Retina (tissue), 1 donor: Measurements from ENCODE around the gene NDUFV3.
A peak's percentile ranks its signal among the peaks of the same experiment; 100 is the strongest.
"Not testable (repeated sequence)": the region's sequence is repeated elsewhere in the genome, so short reads cannot be mapped to it uniquely, and the experiment has no call there.

Source experiments
- DNase-seq: peaks from one replicate; pipeline ENCODE4 v3.0.0-alpha.2; 2016

NDUFV3 gene

DNA sequence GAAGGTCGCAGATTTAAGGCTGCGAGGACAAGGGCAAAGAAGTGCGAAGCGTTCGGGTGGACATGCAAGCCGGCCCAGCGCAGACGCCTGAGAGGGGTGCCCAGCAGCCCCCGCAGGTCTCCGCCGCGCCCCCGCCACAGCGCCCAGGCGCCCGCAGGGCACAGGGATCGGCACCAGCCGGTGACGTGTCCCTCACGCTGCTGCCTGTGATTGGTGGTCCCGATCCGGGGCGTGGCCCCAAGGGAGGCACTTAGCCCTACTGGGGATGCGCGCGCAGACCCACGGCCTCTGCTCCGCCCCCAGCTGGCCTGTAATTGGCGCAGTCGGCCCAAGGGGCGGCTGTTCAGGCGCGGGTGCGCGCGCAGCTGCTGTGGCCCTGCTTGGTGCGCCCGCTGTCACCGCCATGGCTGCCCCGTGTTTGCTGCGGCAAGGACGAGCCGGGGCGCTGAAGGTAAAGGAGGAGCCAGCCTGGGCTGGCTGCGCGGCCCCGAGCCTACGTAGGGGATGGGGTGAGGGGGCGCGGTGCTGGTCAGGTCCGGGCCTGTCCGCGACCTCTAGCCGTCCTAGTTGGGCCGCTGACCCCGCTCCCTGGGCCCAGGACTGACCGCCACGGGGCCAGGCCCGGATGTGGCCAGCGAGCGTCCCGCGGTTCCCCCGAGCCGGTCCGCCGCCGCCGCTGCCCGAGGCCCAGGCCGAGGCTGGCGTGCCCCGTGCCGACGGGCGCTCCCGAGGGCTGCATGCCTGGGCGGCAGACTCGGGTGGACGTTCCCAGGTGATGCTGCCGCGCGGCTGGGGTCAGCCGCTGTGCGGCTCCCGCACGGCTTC is at the start of gene NDUFV3:
Gene NDUFV3, plus strand, starts transcription at position 379 of the 825 bp plus-strand sequence. Its CDS starts 25 bp downstream, at position 404.
- DNase-seq: peak; percentile 99

DNA sequence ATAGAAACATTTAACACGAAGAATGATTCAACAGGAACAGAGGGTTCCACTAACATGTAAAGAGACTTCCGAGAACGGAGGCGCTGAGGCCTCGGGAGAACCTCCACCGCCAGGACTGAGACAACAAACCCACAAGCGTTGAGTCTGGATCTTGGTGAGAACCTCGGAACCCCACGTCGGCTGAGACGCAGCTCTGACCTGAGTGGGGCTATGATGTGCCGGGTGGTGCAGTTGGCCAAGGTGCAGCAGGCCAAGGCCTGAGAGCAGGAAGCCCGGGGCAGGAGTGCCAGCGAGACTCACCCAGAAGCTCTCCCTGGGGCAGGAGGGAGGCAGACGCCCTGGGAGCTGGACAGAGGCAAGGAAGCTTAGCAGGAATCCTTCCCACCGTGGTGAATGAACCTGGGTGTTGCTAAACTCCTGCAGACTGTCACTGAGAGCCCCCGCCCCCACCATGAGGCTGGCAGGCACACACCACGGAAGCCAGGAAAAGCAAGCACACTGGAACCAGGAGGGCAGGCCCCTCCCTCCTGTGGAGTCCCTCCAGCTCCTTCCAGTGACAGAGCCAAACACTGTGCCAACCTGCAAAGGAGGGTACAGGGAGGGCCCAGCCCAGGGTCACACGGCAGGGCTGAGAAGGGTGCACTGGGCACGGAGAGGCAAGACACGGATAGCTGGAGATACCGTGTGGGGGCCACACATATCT is 48.5 kb upstream of the NDUFV3 start:
- DNase-seq: no peak

DNA sequence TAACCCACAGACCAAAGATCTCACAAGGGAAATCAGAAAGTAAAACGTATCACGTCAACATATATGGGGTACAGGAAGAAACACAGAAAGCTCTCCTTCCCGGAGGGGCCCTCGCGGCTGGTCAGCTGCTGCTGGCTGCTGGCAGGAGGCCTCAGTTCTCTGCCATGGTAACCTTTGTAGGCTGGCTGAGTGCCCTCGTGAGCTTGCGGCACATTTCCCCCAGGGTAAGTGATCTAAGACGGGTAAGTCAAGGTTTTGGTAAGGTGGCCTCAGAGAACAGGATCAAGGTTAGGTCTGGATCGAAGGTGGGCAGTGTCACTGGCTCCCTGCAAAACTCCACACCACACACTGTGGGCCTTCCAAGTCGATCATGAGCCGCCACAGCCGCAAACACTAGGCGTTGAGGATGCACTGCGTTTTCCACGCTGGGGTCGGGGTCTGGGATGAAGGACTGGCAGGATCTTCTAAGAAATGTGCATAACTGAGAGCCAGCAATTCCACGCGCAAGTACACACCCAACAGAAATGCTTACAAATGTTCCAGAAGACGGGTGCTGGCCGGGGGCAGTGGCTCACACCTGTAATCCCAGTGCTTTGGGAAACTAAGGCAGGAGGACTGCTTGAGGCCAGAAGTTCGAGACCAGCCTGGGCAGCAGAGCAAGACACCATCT is 47.7 kb upstream of the NDUFV3 start:
- no peak for DNase-seq

DNA sequence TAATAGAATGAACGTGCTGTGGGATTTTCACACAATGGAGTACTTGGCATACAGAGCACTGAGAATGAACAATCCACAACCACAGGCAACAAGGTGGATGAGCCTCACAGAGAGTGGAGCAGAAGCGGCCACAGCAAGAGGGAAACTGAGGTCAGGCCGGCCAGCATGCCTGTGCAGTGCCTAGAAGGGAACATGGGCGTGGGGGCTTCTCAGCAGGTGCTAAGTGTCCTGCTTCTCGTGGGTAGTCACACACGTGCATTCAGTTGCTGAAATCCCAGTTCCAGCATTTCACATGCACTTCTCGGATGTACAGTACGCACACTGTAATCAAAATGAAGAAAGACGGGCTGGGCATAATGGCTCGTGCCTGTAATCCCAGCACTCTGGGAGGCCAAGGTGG is 46.9 kb upstream of the NDUFV3 start:
- DNase-seq: no peak

DNA sequence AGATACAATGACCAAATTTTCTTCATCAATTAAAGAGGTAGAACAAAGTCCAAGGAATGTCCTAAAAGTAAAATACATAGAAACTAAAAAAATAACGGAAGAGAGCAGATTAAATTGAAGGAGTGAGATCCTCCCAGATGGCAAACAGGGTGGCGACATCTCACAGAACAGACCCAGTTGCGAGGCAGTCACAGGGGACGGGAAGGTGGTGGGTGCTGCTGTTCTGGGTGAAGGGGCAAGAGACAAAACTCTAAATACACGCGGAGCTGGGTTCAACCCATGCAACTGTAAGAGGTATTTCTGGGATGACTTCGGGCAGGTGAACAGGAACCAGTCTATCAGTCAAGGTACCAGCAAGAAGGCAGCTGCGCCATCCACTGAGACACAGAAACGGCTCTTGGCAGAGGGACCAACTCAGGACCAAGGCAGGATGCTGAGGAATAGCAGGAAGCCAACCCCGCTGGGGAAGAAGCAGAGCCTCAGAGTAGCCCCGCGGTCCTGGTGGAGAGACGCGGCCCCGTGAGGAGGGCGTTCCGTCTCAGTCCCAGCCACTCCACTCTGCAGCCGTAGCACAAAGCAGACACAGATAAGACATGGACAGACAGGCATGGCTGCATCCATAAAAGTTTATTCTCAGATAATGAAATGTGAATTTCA is 45.9 kb upstream of the NDUFV3 start:
- DNase-seq: no peak

DNA sequence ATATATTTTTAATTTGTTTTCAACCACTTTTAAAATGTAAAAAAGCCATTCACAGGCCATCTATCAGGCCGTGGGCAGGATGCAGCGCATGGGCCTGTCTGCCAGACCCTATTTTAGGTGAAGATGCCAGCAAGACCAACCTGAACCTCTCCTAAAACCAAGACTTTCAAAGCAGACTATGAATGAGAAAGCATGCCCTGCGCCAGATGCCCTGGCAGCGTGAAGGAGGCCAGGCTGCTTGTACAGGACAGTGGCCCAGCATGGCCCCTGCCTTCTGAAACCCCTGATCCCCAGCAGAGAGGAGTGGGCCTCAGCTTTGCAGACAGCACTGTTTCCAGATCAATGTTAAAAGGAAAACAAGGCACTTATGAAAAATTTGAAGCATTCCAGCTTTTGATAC is 45.4 kb upstream of the NDUFV3 start:
- no peak for DNase-seq

DNA sequence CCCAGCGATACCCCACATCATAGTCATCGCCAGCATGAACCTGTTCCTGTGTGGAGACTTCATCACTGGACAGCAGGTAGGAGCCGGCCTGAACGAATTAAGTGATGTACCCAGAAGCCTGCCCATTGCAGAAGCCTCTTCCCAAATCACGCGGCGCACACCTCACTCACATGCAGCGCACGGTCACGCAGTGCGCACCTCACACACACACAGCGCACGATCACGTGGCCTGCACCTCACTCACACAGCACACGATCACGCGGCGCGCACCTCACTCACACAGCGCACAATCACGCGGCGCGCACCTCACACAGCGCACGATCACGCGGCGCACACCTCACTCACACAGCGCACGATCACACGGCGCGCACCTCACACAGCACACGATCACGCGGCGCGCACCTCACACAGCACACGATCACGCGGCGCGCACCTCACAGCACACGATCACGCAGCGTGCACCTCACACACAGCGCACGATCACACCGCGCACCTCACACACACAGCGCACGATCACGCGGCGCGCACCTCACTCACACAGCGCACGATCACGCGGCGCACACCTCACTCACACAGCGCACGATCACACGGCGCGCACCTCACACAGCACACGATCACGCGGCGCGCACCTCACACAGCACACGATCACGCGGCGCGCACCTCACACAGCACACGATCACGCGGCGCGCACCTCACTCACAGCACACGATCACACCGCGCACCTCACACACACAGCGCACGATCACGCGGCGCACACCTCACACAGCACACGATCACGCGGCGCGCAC is 44.8 kb upstream of the NDUFV3 start:
- DNase-seq: not testable (repeated sequence)

DNA sequence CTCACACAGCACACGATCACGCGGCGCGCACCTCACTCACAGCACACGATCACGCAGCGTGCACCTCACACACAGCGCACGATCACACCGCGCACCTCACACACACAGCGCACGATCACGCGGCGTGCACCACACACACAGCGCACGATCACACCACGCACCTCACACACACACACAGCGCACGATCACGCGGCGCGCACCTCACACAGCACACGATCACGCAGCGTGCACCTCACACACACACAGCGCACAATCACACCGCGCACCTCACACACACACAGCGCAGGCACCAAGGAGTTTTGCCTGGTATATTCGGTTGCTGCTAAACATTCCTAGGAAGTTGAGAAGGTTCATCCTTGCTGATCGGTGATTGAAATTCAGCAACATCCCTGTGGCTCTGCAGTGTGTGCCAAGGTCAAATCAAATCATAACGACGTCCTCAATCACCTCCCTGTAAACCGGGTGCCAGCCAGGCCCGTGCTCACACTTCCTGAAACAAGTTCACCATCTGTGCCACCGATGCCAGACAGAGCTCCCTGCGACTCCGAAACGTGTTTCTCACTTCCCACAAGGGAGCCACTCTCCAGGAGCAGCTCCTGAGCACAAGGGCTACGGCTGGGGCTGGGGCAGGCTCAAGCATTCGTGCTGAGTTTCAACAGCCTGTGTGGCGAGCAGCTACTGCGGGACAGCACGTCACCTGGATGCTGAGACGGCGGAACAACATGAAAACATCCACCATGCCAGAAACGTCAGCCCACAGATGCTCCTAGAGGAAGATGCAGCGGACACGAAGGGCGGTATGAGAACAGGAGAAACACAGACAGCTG is 44.0 kb upstream of the NDUFV3 start:
- no peak for DNase-seq

DNA sequence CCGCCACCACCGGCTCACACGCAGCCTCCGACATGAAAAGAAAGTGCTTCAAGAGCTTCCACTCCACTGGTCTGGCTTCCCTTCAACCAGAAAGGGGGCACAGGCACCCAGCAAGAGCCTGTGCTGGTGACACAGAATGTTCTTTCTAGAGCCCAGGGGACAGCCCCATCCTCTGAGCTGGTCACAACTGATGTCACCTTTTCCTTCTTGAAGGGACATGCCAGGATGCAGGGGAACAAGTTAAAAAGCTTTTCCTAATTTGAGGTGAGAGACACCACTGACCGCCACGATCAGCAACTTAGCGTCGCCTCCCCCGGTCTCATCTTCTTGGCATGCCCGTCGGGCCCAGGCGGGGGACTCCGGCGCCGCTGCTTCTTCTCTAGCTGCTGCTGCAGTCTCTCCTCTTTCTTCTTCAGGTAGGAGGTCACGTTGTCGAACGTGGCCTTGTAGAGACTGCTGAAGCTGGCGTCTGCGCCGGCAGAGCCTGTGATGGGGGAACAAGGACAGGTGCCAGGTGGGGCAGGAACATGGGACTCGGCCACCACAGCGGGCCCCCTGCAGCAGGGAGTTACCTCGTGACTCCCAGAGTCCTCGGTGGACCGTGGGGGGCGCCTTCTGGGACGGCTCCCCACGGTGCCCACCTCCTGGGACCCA is 43.2 kb upstream of the NDUFV3 start:
- no peak for DNase-seq

DNA sequence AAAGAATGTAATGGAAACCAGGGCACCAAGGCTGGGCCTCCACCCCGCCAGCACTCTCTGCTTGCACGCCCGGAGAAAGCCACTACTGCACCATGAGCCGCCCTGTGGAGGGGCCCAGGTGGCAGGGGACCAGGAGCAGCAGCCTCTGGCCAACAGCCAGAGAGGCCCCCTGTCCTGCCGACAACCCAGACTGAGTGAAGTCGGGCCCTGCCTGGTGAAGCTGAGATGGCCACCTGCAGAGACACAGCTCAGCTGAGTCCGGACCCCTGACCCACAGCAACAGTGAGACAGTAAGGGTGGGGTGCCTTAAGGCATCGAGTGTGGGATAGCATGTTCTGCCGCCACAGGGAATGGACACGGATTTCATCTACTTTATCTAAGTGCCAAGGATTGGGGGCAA is 42.6 kb upstream of the NDUFV3 start:
- no peak for DNase-seq

DNA sequence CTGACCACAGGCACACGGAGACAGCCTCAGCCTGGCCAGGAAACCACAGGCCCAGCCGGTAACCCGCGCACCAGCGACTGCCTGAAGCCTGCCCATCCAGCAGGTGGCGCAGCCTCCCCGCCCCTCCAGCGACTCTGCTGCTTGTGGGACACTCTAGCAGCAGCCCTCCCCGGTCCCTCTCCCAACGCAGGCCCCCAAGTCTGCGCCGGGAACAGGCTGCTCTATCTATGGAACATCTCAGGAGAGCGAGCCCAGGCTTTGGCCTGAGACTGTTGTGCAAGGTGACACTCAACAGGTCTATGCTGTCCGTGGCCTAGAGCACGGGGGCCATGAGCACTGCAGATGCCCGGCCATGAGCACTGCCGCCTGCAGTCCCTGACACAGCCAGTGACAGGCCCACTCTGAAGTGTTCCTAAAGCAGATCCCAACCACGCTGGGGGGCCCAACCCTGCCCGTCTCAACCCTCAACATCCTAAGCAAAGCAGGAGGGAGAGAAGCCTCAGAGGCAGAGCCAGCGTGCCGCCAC is 42.2 kb upstream of the NDUFV3 start:
- DNase-seq: no peak

DNA sequence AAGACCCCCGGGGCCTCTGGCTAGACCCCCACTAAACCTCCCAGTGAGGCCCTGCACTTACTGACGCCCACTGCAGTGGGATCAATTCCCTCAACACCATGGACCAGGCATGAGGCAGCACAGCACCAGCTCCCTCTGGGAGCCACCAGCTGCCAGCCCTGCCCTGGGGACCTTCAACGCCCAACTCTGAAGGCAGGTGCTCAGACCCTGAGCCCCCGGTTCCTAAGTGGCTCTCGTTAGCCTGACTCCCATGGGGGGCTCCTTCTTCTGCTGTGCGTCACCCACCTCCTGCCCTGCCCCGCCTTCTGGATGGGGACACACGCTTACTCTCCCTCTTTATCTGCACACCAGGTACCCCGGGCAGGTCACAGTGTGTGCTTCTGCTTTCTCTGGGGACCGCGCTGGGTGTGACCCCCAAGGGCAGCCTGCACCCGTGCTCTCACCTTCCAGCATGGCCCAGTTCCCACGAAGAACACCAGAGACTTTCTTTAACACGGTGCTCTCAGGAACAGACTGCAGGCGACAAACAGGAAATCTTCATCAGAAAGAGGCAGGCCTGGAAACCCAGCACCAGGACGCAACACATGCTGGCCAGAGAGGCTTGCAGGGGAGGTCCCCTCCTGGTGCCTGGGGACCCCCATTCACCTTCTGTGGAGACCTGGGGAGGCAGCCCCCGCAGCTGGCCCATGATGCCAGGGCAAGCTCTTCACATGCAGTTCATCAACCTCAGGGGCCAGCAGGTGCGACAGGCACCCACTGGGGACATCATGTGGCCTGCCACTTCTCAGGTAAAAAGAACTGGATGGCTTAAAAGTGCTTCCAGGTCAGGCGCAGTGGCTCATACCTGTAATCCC is 41.1 kb upstream of the NDUFV3 start:
- DNase-seq: no peak

DNA sequence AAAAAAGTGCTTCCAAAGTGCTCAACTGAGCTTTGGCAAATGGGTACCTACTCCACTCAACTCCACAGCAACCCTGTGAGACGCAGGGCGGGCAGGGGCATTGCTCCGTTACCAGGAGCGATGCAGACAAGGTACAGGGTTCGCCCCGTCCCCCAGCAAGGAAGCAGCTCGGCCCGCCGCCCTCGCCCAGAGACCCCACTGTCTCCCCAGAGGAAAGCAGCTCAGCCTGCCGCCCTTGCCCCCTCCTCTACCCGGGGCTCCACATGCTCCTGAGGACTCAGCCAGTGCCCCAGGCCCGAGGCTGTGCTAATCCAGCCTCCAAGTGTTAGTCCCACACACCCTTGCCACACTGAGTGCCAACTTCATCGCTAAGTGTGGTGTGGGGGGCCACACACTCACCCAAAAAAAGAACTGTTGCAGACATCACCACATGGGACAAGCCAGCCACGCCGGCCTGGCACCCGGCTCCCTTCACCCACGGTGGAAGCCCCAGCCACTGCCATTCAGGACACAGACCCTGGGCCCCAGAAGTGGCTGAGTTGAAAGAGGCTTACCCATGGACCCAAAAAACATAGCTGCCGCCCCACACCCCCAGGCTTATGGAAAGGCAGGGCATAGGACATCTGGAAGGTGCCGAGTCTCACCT is 40.1 kb upstream of the NDUFV3 start:
- DNase-seq: no peak

DNA sequence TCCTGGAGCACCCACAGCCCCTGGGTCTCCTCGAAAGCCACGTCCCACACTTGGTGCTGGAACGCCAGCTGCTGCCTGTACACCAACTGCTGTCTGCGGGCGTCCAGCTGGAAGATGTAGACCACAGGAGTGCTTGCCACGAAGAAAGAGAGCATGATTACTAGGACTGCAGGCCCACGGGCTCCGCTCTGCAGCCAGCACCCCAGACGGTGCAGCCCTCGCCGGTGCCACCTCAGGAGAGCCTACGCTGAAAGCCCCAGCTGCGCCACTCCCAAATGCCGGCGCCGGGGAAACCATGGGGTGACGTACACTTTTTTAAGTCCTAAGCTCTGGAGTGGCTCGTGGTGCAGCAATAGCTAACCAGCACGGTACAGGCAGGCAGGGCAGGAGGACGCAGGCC is 39.5 kb upstream of the NDUFV3 start:
- DNase-seq: no peak

DNA sequence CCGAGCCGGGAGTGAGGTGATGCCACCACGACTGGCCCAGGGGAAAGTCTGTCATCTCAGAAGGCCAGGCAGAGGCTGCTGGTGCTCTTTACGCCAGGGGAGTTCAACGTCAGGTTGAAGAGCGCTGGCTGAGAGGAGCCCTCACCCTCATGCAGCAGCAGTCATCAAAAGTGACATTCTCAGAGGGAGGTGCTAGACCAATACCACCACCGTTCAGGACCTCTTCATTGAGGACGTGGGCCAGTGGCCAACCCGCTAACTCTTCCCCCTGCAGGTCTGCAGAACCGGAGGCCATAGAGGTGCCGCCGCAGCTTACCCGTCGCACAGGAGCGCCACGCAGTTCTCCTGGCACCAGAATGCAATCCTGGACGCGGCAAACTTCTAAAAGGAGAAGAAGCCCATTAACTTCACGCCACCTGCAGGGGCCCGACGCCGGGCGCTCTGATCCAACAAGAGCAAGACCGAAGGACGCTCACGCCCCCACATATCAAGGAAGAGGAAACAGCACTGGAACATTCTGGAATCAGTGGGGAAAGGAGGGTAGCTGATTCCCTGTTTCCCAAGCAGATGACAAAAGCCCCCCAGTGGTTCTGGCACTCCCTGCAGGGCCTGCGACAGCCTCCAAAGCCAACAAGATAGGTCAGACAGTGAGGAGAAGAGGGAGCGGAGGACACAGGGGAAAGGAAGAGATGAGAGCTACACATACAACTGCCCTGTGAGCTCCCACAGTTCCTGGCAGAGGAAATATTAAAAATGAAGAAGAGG is 38.7 kb upstream of the NDUFV3 start:
- DNase-seq: no peak

DNA sequence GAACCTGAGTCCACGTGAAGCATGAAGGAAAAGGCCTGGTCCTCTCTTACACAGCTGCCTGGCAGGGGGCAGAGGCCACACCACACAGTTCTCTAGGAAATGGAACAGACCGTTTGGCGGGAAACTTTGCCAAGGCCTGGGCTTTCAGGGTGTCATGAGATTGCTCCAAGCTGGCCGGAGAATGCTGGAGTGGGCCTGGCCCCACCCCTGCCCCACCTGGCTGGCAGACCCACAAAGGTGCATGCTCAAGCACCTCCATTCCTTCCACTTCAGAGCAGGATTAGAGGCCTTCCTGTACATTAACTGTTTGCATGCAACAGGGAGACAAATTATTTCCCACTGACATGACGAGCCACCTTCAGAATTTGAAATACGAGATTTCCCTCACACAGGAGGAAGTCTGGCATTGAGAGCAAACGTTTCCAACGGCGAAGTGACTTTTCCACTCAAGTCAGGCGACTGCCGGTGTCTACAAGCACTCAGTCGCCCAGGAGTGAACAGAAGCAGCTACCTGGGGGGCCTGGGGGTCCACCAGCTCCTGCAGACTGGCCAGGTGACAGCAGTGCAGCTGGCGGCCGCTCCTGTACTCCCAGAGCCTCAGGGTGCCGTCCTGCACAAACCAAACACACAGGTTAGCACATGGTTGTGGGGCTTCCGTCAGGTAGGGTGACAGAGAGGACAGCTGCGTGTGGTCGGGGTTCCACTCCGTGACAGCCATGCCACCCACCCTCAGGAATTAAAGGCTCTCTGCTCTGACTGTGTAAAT is 37.8 kb upstream of the NDUFV3 start:
- no peak for DNase-seq

DNA sequence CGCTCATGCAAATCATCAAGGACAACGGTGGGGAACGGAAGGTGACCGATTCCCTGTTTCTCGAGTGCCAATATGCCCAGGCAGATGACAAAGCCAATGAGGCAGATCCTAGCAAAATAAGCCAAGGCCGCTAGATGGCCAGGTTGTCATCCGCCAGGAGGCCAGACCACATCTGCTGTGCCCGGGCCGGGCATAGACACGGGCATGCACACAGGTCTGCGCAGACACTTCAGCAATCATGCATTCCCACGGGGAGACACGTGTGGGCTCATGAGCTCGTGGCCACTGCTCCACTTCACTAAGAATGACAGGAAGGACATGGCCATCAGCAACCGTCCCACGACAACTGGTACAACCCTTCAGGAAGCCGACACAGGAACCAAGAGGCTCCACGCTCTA is 37.2 kb upstream of the NDUFV3 start:
- no peak for DNase-seq

DNA sequence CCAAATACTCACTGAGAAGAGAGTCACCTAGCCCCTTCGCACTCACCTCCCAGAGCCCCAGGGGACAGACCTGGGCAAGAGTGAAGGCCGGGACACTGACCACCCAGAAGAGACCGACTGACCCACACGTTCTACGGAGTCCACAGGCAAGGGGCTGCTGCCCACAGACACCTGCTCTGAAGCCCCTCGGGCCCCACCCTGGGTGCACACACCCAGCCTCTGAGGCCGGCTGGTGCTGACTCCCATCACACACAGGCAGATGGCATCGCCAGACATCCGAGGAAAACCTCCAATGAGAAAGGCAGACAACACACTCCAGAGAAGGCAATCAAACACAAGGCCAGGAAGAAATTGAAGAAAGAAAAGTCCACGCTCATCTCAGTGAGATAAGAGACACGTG is 35.9 kb upstream of the NDUFV3 start:
- no peak for DNase-seq
